ENCODE results near the gene PTGS1.

DNA sequence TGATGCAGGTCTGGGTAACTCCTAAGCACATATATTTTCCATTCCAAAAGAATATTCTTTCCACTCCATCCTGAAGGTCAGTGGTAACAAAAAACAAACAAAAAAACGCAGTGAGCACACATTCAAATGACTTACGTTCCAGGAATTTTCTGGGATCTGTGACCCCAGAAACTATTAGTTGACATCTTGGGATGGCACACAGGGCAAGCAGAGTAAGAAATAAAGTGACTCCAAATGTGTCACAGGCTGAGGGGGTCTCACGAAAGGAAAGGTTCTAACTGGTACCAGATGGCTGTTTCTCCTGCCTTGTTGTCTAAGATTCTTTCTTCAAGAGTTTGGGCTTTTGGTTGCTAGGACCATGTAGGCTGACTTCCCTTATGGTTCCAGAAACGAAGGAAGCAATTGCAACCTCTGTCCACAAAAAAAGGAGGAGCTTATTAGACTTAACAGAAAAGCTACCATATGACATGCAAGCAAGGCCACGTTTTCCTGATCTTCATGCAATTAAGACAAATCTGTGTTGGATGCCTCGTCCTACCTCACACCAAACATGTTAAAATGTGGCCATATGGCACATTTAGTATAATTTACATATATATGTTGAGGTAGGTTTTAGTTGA, 32.7 kb downstream of the PTGS1 start:
- TF ChIP-seq, protein P1, sequence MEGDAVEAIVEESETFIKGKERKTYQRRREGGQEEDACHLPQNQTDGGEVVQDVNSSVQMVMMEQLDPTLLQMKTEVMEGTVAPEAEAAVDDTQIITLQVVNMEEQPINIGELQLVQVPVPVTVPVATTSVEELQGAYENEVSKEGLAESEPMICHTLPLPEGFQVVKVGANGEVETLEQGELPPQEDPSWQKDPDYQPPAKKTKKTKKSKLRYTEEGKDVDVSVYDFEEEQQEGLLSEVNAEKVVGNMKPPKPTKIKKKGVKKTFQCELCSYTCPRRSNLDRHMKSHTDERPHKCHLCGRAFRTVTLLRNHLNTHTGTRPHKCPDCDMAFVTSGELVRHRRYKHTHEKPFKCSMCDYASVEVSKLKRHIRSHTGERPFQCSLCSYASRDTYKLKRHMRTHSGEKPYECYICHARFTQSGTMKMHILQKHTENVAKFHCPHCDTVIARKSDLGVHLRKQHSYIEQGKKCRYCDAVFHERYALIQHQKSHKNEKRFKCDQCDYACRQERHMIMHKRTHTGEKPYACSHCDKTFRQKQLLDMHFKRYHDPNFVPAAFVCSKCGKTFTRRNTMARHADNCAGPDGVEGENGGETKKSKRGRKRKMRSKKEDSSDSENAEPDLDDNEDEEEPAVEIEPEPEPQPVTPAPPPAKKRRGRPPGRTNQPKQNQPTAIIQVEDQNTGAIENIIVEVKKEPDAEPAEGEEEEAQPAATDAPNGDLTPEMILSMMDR (conservative IDR thresholded peaks at IDR 0.05) = no peak
- no peak for TF ChIP-seq ZFX (IDR thresholded peaks at IDR 0.05)
